ENCODE measurements around the gene PARP6.

The PARP6 gene

DNA sequence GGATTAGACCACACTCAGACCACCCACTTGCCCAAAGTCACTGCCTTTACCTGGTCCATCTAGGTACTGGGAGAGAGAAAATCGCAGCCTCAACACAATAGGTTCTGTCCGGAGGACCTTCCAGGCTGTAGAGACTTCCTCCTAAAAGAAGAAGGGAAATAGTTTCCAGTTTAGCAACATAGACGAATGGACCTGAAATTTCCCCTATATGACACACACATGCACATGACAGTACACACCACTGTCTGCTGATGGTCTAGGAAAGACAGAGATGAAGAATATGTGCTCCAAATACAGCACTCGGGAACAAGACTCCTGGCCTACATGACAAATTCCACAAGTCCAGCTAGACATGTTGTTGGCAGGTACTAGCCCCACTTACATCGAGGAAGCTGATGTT, 7.3 kb downstream of the PARP6 start:
- Histone ChIP-seq H3K4me2 (ENCODE audit: low read depth, low read length, poor library complexity, severe bottlenecking) (no peak overlapping the region), H2AFZ (ENCODE audit: low read depth, low read length, severe bottlenecking) (no peak overlapping the region), H3K9me2 (replicated peaks; ENCODE audit: insufficient read depth, low read length) (no peaks in the 10 kb centered on the region), H3K27me3 (ENCODE audit: low read length) (no peaks in the 10 kb centered on the region), H3K9ac (ENCODE audit: low read length) (no peak overlapping the region), H3K27ac (ENCODE audit: low read depth, low read length) (no peak overlapping the region), H3K79me2 (ENCODE audit: insufficient read depth, low read length) (no peaks in the 10 kb centered on the region), H4K20me1 (ENCODE audit: low read depth, low read length) (no peaks in the 10 kb centered on the region), H3K9me3 (ENCODE audit: insufficient read depth, low read length) (no peaks in the 10 kb centered on the region), H3K4me3 (ENCODE audit: insufficient read depth, low read length, poor library complexity, severe bottlenecking) (no peak overlapping the region), H3K36me3 (ENCODE audit: low read length) (peaks cover 8% of the 10 kb centered on the region; the same call in 1 of the 2 replicates), H3F3A (ENCODE audit: insufficient read depth) (no peaks in the 10 kb centered on the region)
- TF ChIP-seq EZH2phosphoT487 (conservative IDR thresholded peaks at IDR 0.05; ENCODE audit: low read length) (no peak), CTCF (IDR thresholded peaks at IDR 0.05; ENCODE audit: insufficient read depth, low read length, poor library complexity, severe bottlenecking) (no peak)

- H3K79me2 ChIP-seq (ENCODE audit: insufficient read depth, low read length) = no peaks in the 10 kb centered on the region
- TF ChIP-seq CTCF (IDR thresholded peaks at IDR 0.05; ENCODE audit: insufficient read depth, low read length, poor library complexity, severe bottlenecking) = no peak
- H3K4me2 ChIP-seq (ENCODE audit: low read depth, low read length, poor library complexity, severe bottlenecking) = no peak overlapping the region
- H4K20me1 ChIP-seq (ENCODE audit: low read depth, low read length) = no peaks in the 10 kb centered on the region
- H3K9ac ChIP-seq (ENCODE audit: low read length) = no peak overlapping the region
- no peaks in the 10 kb centered on the region for H3F3A ChIP-seq (ENCODE audit: insufficient read depth)
- H3K4me3 ChIP-seq (ENCODE audit: insufficient read depth, low read length, poor library complexity, severe bottlenecking) = no peak overlapping the region
- H3K27ac ChIP-seq (ENCODE audit: low read depth, low read length) = no peak overlapping the region
- no peaks in the 10 kb centered on the region for H3K27me3 ChIP-seq (ENCODE audit: low read length)
- no peaks in the 10 kb centered on the region for H3K9me3 ChIP-seq (ENCODE audit: insufficient read depth, low read length)
- peaks cover 12% of the 10 kb centered on the region; the same call in 1 of the 2 replicates for H3K36me3 ChIP-seq (ENCODE audit: low read length)
- no peak overlapping the region for H2AFZ ChIP-seq (ENCODE audit: low read depth, low read length, severe bottlenecking)
- no peaks in the 10 kb centered on the region for H3K9me2 ChIP-seq (replicated peaks; ENCODE audit: insufficient read depth, low read length)
Observed at GRCh38 chr15:72252663-72253299, 19.6 kb downstream of the PARP6 start.

DNA sequence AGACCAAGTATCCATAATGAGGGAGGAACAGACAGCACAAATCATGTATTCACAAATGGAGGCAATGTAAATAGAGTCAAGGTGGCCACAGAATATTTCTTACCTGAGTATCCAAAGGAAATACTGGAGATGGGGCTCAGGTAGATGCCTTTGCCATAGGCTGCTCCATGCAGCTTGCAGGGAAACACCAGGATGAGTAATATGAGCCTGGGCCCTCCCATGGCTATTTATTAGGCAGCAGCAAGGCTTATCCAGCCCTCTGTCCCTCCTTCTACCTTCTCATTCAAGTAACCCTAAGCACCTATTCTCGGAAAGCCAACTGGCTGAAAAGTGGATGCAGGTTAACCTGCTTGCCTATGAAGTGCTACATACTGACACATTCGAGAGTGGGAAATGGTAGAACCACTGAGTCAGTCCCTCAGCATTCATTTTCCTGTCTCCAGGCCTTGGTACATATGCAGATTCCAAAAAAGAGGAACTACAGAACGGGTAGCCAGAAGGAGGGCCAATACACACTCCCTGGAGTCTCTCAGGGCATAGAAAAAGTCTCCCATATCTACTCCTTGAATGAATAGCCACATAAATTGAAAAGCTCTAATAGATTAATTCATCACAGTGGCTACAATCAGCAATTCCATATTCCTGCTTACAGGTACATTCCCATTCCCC, 23.1 kb downstream of the PARP6 start:
- H3F3A ChIP-seq (ENCODE audit: insufficient read depth) = no peaks in the 10 kb centered on the region
- peaks cover 4% of the 10 kb centered on the region; the same call in 1 of the 2 replicates for H3K36me3 ChIP-seq (ENCODE audit: low read length)
- no peak overlapping the region for H3K4me2 ChIP-seq (ENCODE audit: low read depth, low read length, poor library complexity, severe bottlenecking)
- H4K20me1 ChIP-seq (ENCODE audit: low read depth, low read length) = no peaks in the 10 kb centered on the region
- no peaks in the 10 kb centered on the region for H3K9me2 ChIP-seq (replicated peaks; ENCODE audit: insufficient read depth, low read length)
- H2AFZ ChIP-seq (ENCODE audit: low read depth, low read length, severe bottlenecking) = no peak overlapping the region
- H3K27me3 ChIP-seq (ENCODE audit: low read length) = no peaks in the 10 kb centered on the region
- no peak for TF ChIP-seq EZH2phosphoT487 (conservative IDR thresholded peaks at IDR 0.05; ENCODE audit: low read length)
- TF ChIP-seq CTCF (IDR thresholded peaks at IDR 0.05; ENCODE audit: insufficient read depth, low read length, poor library complexity, severe bottlenecking) = no peak
- H3K9me3 ChIP-seq (ENCODE audit: insufficient read depth, low read length) = no peaks in the 10 kb centered on the region
- H3K27ac ChIP-seq (ENCODE audit: low read depth, low read length) = no peak overlapping the region
- no peak overlapping the region for H3K4me3 ChIP-seq (ENCODE audit: insufficient read depth, low read length, poor library complexity, severe bottlenecking)
- H3K79me2 ChIP-seq (ENCODE audit: insufficient read depth, low read length) = no peaks in the 10 kb centered on the region
- no peak overlapping the region for H3K9ac ChIP-seq (ENCODE audit: low read length)
